Activated CD8-positive, alpha-beta T cell treated with anti-CD3 and anti-CD28 coated beads, Interleukin-2, amount 10 ng/mL, durations not matched to agents 7 days and 5 days (primary cell): ENCODE results near the gene TBXAS1. TPM values are rescaled to one million over a fixed set of nuclear protein-coding genes. Genes with fewer than 3 reads are reported as not detected.

Experiments used
- ATAC-seq: fragments of 150-1000 bp; cut with Tn5 transposase; one replicate; pipeline ENCODE4 v1.10.0; 2021; ENCODE audit warnings: moderate library complexity
- CTCF ChIA-PET: fragments of 350-600 bp; sonication (Branson Sonifier 250); formaldehyde crosslinking; loops from one replicate; lab custom pipeline; 2021; ENCODE audit warnings: antibody characterized with exemption; lab: Charles Lee
- POLR2A ChIA-PET: fragments of 350-600 bp; sonication (Branson Sonifier 250); formaldehyde crosslinking; loops from one replicate; lab custom pipeline; 2021; ENCODE audit warnings: antibody characterized with exemption; lab: Charles Lee
- DNase-seq: peaks from one replicate; pipeline ENCODE4 v3.0.0-alpha.2; 2020
- H3K27ac Mint-ChIP-seq: one replicate; pipeline ENCODE4 v1.8.0; 2021; ENCODE audit warnings: mild to moderate bottlenecking, mixed read lengths
- H3K27me3 Mint-ChIP-seq: one replicate; pipeline ENCODE4 v1.8.0; 2021; ENCODE audit warnings: low read depth, mixed read lengths
- H3K36me3 Mint-ChIP-seq: one replicate; pipeline ENCODE4 v1.8.0; 2021; ENCODE audit warnings: low read depth, mixed read lengths
- H3K4me1 Mint-ChIP-seq: one replicate; pipeline ENCODE4 v1.8.0; 2021; ENCODE audit warnings: low read depth, mixed read lengths
- H3K4me3 Mint-ChIP-seq: one replicate; pipeline ENCODE4 v1.8.0; 2021; ENCODE audit warnings: mild to moderate bottlenecking, mixed read lengths
- H3K9me3 Mint-ChIP-seq: one replicate; pipeline ENCODE4 v1.8.0; 2022; ENCODE audit warnings: mixed read lengths; ENCODE audit not compliant: insufficient read depth
- total RNA-seq, 2 experiments: library from RNA; stranded (reverse); gene quantifications; one replicate each; pipeline ENCODE4 v1.2.3, GENCODE V29; 2021

TBXAS1 gene
- total RNA-seq, 2 experiments from 2014 or later: 1.6 to 2.0 TPM

DNA sequence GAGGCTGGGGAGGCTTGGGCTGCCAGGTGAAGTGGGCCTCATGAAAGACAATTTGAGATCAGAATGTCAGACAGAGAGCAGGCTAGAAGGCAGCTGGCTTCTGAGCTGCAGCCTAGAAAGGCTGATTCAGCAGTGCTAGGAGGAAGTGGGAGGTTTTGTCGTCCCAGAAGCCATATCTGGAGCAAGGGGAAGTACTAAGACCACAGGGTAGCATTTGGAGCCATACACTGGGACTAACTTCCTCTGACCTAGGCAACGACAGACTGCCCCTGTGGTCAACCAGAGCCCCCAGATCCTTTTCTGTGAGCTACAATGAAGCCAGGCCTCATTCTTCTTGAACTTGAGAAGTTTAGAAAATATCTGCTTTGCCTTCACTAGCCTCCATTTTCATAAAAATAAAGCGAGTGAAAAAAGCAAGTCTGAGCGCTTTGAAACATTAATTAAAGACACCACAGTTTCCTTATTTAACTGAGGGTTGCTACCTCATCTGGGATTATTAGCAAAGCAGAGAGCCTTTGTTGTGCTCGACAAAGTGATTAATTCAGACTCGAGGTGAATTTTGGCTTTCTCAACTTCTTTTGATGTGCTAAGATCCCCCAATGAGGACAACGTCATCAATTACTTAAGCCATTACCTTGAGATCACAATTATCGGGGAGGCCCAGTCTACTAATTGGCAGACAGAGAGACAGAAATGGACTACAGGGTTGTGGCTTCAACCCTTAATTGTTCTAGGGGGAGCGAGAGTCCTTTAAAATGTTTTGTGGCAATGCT lies 26.6 kb downstream of the TBXAS1 start:
- DNase-seq: peak; percentile 28
- CTCF ChIA-PET: interaction anchor here (1.5 kb wide), 1 partner anchor 253 kb away, joined by 3 read pairs; no protein-coding TSS in a partner anchor
- H3K4me3 Mint-ChIP-seq: no peak overlapping the region
- no peaks in the 10 kb centered on the region for H3K36me3 Mint-ChIP-seq
- no peaks in the 10 kb centered on the region for H3K27me3 Mint-ChIP-seq
- H3K27ac Mint-ChIP-seq: peak overlapping the region; percentile 73
- ATAC-seq: peak; percentile 51
- H3K4me1 Mint-ChIP-seq: peaks cover 27% of the 10 kb centered on the region
- no peaks in the 10 kb centered on the region for H3K9me3 Mint-ChIP-seq
- POLR2A ChIA-PET: interaction anchor here (0.8 kb wide), 1 partner anchor 10 kb away, joined by 3 read pairs; no protein-coding TSS in a partner anchor

DNA sequence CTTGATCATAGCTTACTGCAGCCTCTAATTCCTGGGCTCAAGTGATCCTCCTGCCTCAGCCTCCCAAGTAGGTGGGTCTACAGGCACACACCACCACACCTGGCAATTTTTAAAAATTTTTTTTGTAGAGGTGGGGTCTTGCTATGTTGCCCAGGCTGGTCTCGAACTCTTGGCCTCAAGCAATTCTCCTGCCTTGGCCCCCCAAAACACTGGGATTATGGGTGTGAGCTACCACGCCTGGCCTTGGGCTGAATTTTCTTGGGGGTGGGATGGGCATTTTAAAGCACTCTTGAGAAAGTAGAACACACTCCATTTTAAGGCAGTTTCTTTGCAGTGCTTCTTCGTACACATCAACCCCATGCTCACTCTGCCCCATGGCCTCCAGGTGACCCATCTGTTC lies 28.7 kb downstream of the TBXAS1 start:
- ChIA-PET CTCF (no interaction called here), POLR2A (no interaction called here)
- ATAC-seq: no peak
- no peak overlapping the region for H3K27ac Mint-ChIP-seq
- no peak for DNase-seq
- no peak overlapping the region for H3K4me3 Mint-ChIP-seq
- no peaks in the 10 kb centered on the region for H3K36me3 Mint-ChIP-seq
- H3K27me3 Mint-ChIP-seq: peaks cover 7% of the 10 kb centered on the region
- H3K4me1 Mint-ChIP-seq: peaks cover 27% of the 10 kb centered on the region
- H3K9me3 Mint-ChIP-seq: no peaks in the 10 kb centered on the region

DNA sequence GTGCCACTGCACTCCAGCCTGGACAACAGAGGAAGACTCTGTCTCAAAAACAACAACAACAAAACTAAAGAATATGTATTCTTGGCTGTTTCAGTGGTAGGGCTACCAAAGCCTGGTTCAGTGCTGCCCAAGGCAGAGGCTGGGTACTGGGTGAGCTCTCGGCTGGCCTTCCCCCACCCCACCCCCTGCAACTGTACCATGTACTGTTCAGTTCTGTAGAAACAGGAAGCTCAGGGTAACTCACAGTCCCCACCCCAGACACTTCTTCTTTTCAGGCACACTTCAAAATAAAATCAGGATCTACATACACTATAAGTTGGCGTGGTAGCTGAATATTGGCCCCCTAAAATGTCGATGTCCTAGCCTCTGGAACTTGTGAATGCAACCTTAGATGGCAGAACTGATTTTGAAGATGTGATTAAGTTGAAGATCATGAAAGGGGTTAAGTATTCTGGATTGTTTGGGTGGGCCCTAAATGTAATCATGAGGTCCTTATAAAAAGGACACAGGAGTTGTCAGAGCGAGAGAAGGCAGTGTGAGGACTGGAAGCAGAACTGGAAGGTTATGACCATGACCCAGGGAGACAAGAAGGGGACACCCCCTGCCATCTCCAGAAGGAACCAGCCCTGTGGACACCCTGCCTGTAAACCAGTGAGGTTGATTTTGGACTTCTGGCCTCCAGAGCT lies 31.2 kb downstream of the TBXAS1 start:
- Mint-ChIP-seq H3K9me3 (peaks cover 4% of the 10 kb centered on the region), H3K36me3 (no peaks in the 10 kb centered on the region), H3K27me3 (peaks cover 18% of the 10 kb centered on the region), H3K27ac (no peak overlapping the region), H3K4me1 (peaks cover 16% of the 10 kb centered on the region), H3K4me3 (no peak overlapping the region)
- DNase-seq (no peak), ATAC-seq (no peak)
- ChIA-PET CTCF (no interaction called here), POLR2A (no interaction called here)

DNA sequence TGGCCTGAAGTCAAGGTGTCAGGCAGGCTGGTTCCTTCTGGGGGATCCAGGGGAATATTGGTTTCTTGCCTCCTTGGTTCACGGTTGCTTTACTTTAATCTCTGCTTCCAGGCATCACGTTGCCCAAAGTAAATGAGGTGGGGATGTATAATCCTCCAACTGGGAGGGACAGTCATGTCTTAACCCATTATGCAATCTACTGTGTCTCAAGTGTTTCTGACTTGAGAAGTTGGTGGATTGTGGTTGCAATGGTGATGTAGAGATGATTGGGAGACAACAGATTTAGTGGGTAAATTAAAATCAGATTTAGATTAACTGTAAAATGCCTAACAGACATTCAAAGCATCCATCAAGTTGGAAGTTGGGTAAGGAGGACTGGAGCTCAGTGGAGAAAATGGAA lies 32.7 kb downstream of the TBXAS1 start:
- DNase-seq (no peak), ATAC-seq (no peak)
- Mint-ChIP-seq H3K4me1 (peaks cover 6% of the 10 kb centered on the region), H3K36me3 (no peaks in the 10 kb centered on the region), H3K9me3 (peaks cover 7% of the 10 kb centered on the region), H3K4me3 (no peak overlapping the region), H3K27me3 (peaks cover 21% of the 10 kb centered on the region), H3K27ac (no peak overlapping the region)
- CTCF ChIA-PET: no interaction called here
- POLR2A ChIA-PET: no interaction called here

DNA sequence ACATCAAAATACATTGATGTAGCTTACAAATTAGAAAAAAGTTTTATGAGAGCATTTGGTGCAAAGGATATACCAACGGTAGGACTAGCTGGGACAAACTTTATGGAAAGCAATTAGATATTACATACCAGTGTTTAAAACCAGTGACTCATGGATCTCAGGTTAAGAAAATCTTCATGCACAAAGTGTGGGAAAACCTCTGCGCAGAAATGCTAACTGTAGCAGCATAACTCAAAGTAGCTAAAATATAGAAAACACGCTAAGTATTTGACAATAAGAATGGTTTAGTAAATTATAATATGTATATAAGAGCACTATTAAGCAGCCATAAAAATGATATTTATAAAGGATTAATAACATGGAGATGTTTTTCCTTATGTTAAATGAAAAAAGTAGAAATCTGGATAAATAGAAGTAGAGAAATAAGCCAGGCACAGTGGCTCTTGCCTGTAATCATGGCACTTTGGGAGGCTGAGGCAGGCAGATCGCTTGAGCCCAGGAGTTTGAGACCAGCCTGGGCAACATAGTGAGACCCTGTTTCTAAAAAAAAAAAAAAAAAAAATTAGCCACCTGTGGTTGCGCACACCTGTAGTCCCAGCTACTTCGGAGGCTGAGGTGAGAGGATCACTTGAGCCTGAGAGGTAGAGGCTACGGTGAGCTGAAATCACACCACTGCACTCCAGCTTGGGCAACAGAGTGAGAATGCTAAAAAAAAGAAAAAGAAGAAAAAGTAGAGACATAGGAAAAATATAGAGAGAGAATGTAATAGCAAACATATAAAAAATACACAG lies 37.2 kb downstream of the TBXAS1 start:
- DNase-seq: no peak
- no peak overlapping the region for H3K27ac Mint-ChIP-seq
- no peak for ATAC-seq
- H3K4me3 Mint-ChIP-seq: no peak overlapping the region
- no peaks in the 10 kb centered on the region for H3K4me1 Mint-ChIP-seq
- CTCF ChIA-PET: no interaction called here
- H3K9me3 Mint-ChIP-seq: peaks cover 7% of the 10 kb centered on the region
- H3K27me3 Mint-ChIP-seq: peaks cover 21% of the 10 kb centered on the region
- no peaks in the 10 kb centered on the region for H3K36me3 Mint-ChIP-seq
- POLR2A ChIA-PET: no interaction called here

DNA sequence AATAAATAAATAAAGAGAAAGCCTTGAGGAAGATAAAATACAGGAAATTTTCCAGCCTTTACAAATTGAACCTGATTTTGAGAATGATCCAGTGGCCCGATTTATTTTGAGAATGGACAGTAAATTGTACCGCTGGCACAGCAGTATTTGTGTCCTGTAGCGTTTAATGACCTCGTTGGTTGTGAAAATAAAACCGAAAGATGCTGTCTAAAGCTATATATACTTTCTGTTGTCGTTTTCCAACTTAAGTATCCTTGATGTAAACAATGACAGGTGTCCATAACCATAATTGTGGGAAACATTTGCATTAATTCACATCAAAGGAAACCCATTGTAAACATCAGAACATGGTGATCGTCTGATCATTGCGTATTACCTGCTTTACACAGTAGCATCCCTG lies 38.8 kb downstream of the TBXAS1 start:
- Mint-ChIP-seq H3K36me3 (no peaks in the 10 kb centered on the region), H3K27me3 (peaks cover 13% of the 10 kb centered on the region), H3K27ac (no peak overlapping the region), H3K4me3 (no peak overlapping the region), H3K9me3 (peaks cover 7% of the 10 kb centered on the region), H3K4me1 (no peaks in the 10 kb centered on the region)
- ChIA-PET POLR2A (no interaction called here), CTCF (no interaction called here)
- no peak for ATAC-seq
- no peak for DNase-seq

DNA sequence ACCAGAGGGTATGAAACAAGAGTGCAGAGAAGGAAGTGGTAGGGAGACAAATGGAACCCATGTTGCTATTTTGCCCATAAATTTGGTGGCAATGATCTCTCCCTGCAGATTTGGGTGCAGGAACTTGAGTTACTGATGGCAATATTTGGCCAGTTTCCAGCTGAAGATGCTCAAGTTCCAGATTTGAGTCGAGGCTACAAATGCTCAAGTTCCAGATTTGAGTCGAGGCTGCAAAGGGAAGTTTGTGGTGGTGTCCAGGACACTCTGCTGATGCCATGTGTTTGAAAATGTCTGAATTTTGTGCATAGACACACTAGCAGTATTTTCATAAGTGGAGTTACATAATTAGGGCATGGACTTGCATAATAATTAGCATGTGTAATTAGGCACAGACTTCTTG lies 40.8 kb downstream of the TBXAS1 start:
- Mint-ChIP-seq H3K27me3 (peaks cover 6% of the 10 kb centered on the region), H3K4me3 (no peak overlapping the region), H3K9me3 (peaks cover 3% of the 10 kb centered on the region), H3K4me1 (no peaks in the 10 kb centered on the region), H3K27ac (no peak overlapping the region), H3K36me3 (no peaks in the 10 kb centered on the region)
- ATAC-seq (no peak), DNase-seq (no peak)
- ChIA-PET POLR2A (no interaction called here), CTCF (no interaction called here)

DNA sequence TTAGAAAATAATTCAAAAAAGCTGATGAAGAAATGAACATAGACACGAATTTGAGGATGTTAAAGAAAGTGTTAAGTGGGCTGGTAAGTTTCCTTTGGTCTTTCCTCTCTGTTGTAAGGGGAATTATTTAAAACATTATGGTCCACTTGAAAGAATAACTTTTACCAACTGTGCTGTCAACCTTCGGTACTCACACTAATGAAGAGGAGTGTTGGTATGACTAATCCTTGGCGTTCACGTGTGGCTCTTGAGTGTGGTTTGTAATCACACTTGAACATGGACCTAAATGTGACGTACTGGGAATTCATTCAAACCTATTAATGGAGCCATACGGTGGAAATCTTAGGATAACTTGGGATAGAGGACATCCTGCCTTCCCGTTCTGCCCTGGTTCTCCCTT lies 41.3 kb downstream of the TBXAS1 start:
- H3K9me3 Mint-ChIP-seq: peaks cover 3% of the 10 kb centered on the region
- no peaks in the 10 kb centered on the region for H3K4me1 Mint-ChIP-seq
- ATAC-seq (no peak), DNase-seq (no peak)
- H3K27me3 Mint-ChIP-seq: peaks cover 3% of the 10 kb centered on the region
- no peak overlapping the region for H3K27ac Mint-ChIP-seq
- ChIA-PET CTCF (no interaction called here), POLR2A (no interaction called here)
- no peaks in the 10 kb centered on the region for H3K36me3 Mint-ChIP-seq
- no peak overlapping the region for H3K4me3 Mint-ChIP-seq

DNA sequence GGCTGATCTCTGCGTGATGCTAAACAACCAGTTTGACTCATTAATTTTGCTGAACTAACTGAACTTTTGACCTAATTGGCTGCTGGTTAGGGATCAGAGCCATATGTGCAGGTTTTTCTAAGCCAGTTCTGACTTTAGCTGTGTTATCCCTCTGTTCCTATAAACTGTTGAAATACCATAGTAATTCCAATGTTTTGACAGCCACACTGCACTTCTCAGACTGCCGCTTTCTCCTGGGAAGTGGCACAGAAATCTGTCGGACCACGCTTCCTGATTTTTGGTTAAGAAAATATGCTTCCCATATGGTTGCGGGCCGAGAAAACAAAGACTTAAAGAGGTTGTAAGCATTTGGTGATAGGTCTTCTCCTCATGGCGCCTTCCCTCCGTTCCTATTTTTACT lies 42.3 kb downstream of the TBXAS1 start:
- no peak overlapping the region for H3K4me3 Mint-ChIP-seq
- POLR2A ChIA-PET: no interaction called here
- H3K4me1 Mint-ChIP-seq: no peaks in the 10 kb centered on the region
- no peak for DNase-seq
- no peaks in the 10 kb centered on the region for H3K9me3 Mint-ChIP-seq
- H3K27me3 Mint-ChIP-seq: no peaks in the 10 kb centered on the region
- no peak for ATAC-seq
- no peaks in the 10 kb centered on the region for H3K36me3 Mint-ChIP-seq
- H3K27ac Mint-ChIP-seq: no peak overlapping the region
- CTCF ChIA-PET: interaction anchor here (1.0 kb wide), 1 partner anchor 11 kb away, joined by 3 read pairs; no protein-coding TSS in a partner anchor

DNA sequence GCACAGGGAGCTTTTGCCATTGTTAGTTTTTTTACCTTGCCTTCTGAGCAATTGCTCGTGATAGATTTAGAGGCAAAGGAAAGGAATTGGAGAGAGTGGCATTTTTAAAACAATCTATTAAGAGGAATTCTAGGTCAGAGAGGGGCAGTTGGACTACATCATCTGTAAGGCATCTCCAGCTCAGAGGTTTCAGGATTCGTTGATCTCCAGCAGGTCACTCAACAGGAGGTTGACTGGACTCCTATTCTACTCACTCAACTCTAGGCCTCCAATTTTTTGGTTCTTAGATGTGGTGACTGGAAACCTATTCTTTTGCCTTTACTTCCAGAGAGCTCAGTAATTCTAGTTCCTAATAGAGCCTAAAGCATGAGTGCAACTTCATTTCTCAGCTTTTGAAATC lies 42.8 kb downstream of the TBXAS1 start:
- H3K27ac Mint-ChIP-seq: no peak overlapping the region
- no peaks in the 10 kb centered on the region for H3K9me3 Mint-ChIP-seq
- H3K27me3 Mint-ChIP-seq: no peaks in the 10 kb centered on the region
- DNase-seq (no peak), ATAC-seq (no peak)
- no peak overlapping the region for H3K4me3 Mint-ChIP-seq
- ChIA-PET POLR2A (no interaction called here), CTCF (interaction anchor here (1.0 kb wide), 1 partner anchor 10 kb away, joined by 3 read pairs; no protein-coding TSS in a partner anchor)
- no peaks in the 10 kb centered on the region for H3K36me3 Mint-ChIP-seq
- H3K4me1 Mint-ChIP-seq: no peaks in the 10 kb centered on the region

DNA sequence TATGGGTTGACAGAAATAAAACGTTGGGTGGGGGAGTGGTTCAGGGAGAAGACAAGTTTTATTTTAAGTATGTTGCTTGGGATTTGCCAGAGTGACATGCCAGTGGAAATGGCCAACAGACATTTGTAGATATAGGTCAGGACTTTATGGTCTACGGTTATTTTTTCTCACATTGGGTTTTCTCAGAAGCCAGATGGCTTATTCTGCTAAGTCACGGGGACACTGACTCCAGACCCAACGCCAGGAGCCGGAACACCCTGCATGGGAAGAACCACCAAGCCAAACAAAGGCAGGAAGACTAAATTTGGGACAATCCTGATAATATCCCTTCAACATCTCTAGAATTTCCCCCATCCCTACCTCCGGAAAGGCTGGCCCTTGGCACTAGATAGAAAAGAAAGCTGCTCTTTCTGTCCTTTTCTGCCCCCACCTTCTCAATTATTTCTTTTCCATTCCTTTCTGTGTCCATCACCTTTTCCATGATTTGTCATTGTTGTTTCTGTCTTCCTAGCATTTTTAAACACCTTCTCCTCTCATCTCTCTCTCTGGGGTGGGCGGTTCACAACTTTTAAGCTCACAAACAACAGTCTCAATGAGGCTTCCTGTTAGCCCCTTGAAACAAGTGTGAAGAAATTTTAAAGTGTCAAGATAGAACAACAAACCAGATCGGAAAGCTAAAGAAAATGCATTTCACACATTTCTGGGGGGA lies 44.7 kb downstream of the TBXAS1 start:
- no peak overlapping the region for H3K27ac Mint-ChIP-seq
- CTCF ChIA-PET: no interaction called here
- peaks cover 1% of the 10 kb centered on the region for H3K27me3 Mint-ChIP-seq
- no peak overlapping the region for H3K4me3 Mint-ChIP-seq
- no peak for DNase-seq
- no peaks in the 10 kb centered on the region for H3K9me3 Mint-ChIP-seq
- no peaks in the 10 kb centered on the region for H3K36me3 Mint-ChIP-seq
- POLR2A ChIA-PET: interaction anchor here (0.5 kb wide), 1 partner anchor 515 kb away, joined by 3 read pairs; no protein-coding TSS in a partner anchor
- no peaks in the 10 kb centered on the region for H3K4me1 Mint-ChIP-seq
- ATAC-seq: no peak
